ENCODE data around the gene SLC25A1.

The SLC25A1 gene

GRCh38 chr22:19146215-19146968 lies 32.1 kb downstream of the SLC25A1 start:
- H4K20me1 ChIP-seq (ENCODE audit: insufficient read depth, low read length), result no peaks in the 10 kb centered on the region
- no peak overlapping the region for H3K27ac ChIP-seq (ENCODE audit: low read length)
- H3K4me2 ChIP-seq (ENCODE audit: low read length), result no peak overlapping the region
- H3K4me1 ChIP-seq (ENCODE audit: low read length), result peaks cover 7% of the 10 kb centered on the region
- H3K36me3 ChIP-seq (replicated peaks; ENCODE audit: low read depth, low read length), result peaks cover 6% of the 10 kb centered on the region
- H2AFZ ChIP-seq (ENCODE audit: low read depth, low read length), result no peak overlapping the region
- no peaks in the 10 kb centered on the region for H3K9me3 ChIP-seq (ENCODE audit: insufficient read depth, low read length)
- H3K79me2 ChIP-seq (ENCODE audit: low read length), result peaks cover 18% of the 10 kb centered on the region
- no peak overlapping the region for H3K4me3 ChIP-seq (ENCODE audit: low read length)
- H3K27me3 ChIP-seq (ENCODE audit: low read depth, low read length), result no peaks in the 10 kb centered on the region
- TF ChIP-seq CTCF (IDR thresholded peaks at IDR 0.05; ENCODE audit: low read depth, low read length), result no peak
- TF ChIP-seq EZH2phosphoT487 (IDR thresholded peaks at IDR 0.05; ENCODE audit: low read depth), result no peak
- H3K9ac ChIP-seq (ENCODE audit: low read length), result no peak overlapping the region

- Histone ChIP-seq H3K9me3 (ENCODE audit: insufficient read depth, low read length) (no peaks in the 10 kb centered on the region), H3K9ac (ENCODE audit: low read length) (peak overlapping the region; percentile 80), H3K4me3 (ENCODE audit: low read length) (peak overlapping the region; percentile 93), H3K36me3 (replicated peaks; ENCODE audit: low read depth, low read length) (peaks cover 27% of the 10 kb centered on the region), H3K27me3 (ENCODE audit: low read depth, low read length) (no peaks in the 10 kb centered on the region), H4K20me1 (ENCODE audit: insufficient read depth, low read length) (no peaks in the 10 kb centered on the region), H2AFZ (ENCODE audit: low read depth, low read length) (peak overlapping the region; percentile 55), H3K27ac (ENCODE audit: low read length) (no peak overlapping the region), H3K79me2 (ENCODE audit: low read length) (peaks cover 18% of the 10 kb centered on the region), H3K4me2 (ENCODE audit: low read length) (peak overlapping the region; percentile 98), H3K4me1 (ENCODE audit: low read length) (peaks cover 7% of the 10 kb centered on the region)
- TF ChIP-seq CTCF (IDR thresholded peaks at IDR 0.05; ENCODE audit: low read depth, low read length), result no peak
- TF ChIP-seq EZH2phosphoT487 (IDR thresholded peaks at IDR 0.05; ENCODE audit: low read depth), result no peak
These were observed 34.6 kb downstream of the SLC25A1 start for GRCh38 chr22:19143967-19144400.

- Histone ChIP-seq H3K4me2 (ENCODE audit: low read length) (peak overlapping the region; percentile 98), H3K4me3 (ENCODE audit: low read length) (peak overlapping the region; percentile 93), H4K20me1 (ENCODE audit: insufficient read depth, low read length) (no peaks in the 10 kb centered on the region), H2AFZ (ENCODE audit: low read depth, low read length) (no peak overlapping the region), H3K36me3 (replicated peaks; ENCODE audit: low read depth, low read length) (peaks cover 34% of the 10 kb centered on the region), H3K9me3 (ENCODE audit: insufficient read depth, low read length) (no peaks in the 10 kb centered on the region), H3K27ac (ENCODE audit: low read length) (no peak overlapping the region), H3K27me3 (ENCODE audit: low read depth, low read length) (no peaks in the 10 kb centered on the region), H3K4me1 (ENCODE audit: low read length) (peaks cover 7% of the 10 kb centered on the region), H3K9ac (ENCODE audit: low read length) (no peak overlapping the region), H3K79me2 (ENCODE audit: low read length) (peaks cover 18% of the 10 kb centered on the region)
- TF ChIP-seq EZH2phosphoT487 (IDR thresholded peaks at IDR 0.05; ENCODE audit: low read depth) (no peak), CTCF (IDR thresholded peaks at IDR 0.05; ENCODE audit: low read depth, low read length) (no peak)
These were observed 35.3 kb downstream of the SLC25A1 start for GRCh38 chr22:19143212-19143611.

GRCh38 chr22:19142394-19142793 lies 36.1 kb downstream of the SLC25A1 start:
- Histone ChIP-seq H3K4me1 (ENCODE audit: low read length) (peaks cover 7% of the 10 kb centered on the region), H2AFZ (ENCODE audit: low read depth, low read length) (no peak overlapping the region), H3K36me3 (replicated peaks; ENCODE audit: low read depth, low read length) (peaks cover 41% of the 10 kb centered on the region), H3K9ac (ENCODE audit: low read length) (no peak overlapping the region), H3K4me2 (ENCODE audit: low read length) (no peak overlapping the region), H3K4me3 (ENCODE audit: low read length) (no peak overlapping the region), H3K27ac (ENCODE audit: low read length) (no peak overlapping the region), H4K20me1 (ENCODE audit: insufficient read depth, low read length) (no peaks in the 10 kb centered on the region), H3K27me3 (ENCODE audit: low read depth, low read length) (no peaks in the 10 kb centered on the region), H3K79me2 (ENCODE audit: low read length) (peaks cover 18% of the 10 kb centered on the region), H3K9me3 (ENCODE audit: insufficient read depth, low read length) (no peaks in the 10 kb centered on the region)
- TF ChIP-seq EZH2phosphoT487 (IDR thresholded peaks at IDR 0.05; ENCODE audit: low read depth) (no peak), CTCF (IDR thresholded peaks at IDR 0.05; ENCODE audit: low read depth, low read length) (no peak)
